GM23248 (cell line): Measurements from ENCODE around the gene OGFOD1.

Experiments used
- EZH2 ChIP-seq: fragments of 200-600 bp; sonication (generic); IDR thresholded peaks from 2 replicates; pipeline ENCODE4 v1.6.1; 2018; ENCODE audit warnings: antibody characterized with exemption, mild to moderate bottlenecking; ENCODE audit not compliant: insufficient read depth, poor library complexity, severe bottlenecking
- EZH2phosphoT487 ChIP-seq: fragments of 200-600 bp; sonication (generic); IDR thresholded peaks from 2 replicates; pipeline ENCODE4 v1.6.1; 2018; ENCODE audit warnings: antibody characterized with exemption, moderate library complexity, mild to moderate bottlenecking, low read depth; ENCODE audit not compliant: insufficient read depth

DNA sequence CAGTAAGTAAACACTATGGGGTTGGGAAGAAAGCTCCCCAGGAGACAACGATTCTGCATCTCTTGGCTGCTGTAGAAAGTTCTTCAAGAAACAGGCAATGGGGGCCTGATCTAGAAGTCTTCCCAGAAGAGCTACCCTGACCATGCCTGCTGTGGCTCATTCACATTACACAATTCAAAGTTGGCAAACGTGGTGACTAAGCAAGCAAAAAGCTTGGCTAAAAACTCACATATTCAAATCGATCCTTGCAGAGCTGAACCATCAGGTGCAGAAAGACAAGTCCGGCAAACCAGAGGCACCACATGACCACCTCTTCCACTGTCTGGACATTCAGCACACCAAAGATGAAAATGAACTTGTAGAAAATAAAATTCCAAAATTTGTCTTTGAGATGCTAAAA is 42.2 kb upstream of the OGFOD1 start:
- TF ChIP-seq EZH2 (no peak), EZH2phosphoT487 (no peak)
